ENCODE data around the gene SP6. TPM values are rescaled to one million over a fixed set of nuclear protein-coding genes. Genes with fewer than 3 reads are reported as not detected.

SP6 gene
- total RNA-seq, 1 experiment from 2014 or later = 3.3 TPM

DNA sequence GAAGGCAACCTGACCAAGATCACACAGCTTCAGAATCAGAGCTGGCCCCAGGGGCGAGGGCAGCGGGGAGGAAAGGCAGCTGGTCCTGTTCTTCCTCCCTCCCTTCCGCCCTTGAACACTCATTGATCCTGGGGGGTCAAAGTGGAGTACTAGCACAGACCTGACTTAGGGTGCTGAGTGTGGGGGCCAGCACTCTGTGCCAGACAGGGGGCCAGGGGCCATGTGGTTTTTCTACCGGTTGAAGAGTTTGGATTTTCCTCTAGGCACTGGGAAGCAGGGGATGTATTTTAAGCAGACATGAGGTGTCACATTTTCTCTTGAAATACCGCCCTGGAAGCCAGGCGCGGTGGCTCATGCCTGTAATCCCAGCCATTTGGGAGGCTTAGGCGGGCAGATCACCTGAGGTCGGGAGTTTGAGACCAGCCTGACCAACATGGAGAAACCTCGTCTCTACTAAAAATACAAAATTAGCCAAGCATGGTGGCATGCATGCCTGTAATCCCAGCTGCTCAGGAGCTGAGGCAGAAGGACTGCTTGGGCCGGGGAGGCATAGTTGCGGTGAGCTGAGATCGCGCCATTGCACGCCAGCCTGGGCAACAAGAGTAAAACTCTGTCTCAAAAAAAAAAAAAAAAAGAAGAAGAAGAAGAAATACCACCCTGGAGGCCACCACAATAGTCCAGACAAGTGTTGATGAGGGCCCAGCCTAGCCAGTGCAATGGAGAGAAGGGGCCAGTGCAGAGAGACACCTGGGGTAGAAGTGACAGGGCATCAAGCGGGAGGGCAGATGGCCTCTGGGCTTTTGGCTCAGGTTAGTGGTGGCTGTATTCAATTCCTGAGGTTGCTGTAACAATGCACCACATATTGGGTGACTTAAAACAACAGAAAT lies 44.7 kb downstream of the SP6 start:
- Mint-ChIP-seq H3K4me3 (no peak overlapping the region), H3K27ac (no peak overlapping the region), H3K4me1 (peaks cover 6% of the 10 kb centered on the region), H3K9me3 (no peaks in the 10 kb centered on the region), H3K36me3 (no peaks in the 10 kb centered on the region), H3K27me3 (ENCODE audit: low read depth) (peaks cover 2% of the 10 kb centered on the region; the same call in 1 of the 2 replicates)
- ATAC-seq (no peak), DNase-seq (ENCODE audit: low spot score) (no peak)
- no peak for TF ChIP-seq KAT7 (CRISPR knock-in tag; IDR thresholded peaks at IDR 0.05; ENCODE audit: borderline replicate concordance)
- TF ChIP-seq, protein P1, sequence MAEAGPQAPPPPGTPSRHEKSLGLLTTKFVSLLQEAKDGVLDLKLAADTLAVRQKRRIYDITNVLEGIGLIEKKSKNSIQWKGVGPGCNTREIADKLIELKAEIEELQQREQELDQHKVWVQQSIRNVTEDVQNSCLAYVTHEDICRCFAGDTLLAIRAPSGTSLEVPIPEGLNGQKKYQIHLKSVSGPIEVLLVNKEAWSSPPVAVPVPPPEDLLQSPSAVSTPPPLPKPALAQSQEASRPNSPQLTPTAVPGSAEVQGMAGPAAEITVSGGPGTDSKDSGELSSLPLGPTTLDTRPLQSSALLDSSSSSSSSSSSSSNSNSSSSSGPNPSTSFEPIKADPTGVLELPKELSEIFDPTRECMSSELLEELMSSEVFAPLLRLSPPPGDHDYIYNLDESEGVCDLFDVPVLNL (CRISPR knock-in tag; IDR thresholded peaks at IDR 0.05; ENCODE audit: borderline replicate concordance, low read depth) = no peak
- TF ChIP-seq, protein P2, sequence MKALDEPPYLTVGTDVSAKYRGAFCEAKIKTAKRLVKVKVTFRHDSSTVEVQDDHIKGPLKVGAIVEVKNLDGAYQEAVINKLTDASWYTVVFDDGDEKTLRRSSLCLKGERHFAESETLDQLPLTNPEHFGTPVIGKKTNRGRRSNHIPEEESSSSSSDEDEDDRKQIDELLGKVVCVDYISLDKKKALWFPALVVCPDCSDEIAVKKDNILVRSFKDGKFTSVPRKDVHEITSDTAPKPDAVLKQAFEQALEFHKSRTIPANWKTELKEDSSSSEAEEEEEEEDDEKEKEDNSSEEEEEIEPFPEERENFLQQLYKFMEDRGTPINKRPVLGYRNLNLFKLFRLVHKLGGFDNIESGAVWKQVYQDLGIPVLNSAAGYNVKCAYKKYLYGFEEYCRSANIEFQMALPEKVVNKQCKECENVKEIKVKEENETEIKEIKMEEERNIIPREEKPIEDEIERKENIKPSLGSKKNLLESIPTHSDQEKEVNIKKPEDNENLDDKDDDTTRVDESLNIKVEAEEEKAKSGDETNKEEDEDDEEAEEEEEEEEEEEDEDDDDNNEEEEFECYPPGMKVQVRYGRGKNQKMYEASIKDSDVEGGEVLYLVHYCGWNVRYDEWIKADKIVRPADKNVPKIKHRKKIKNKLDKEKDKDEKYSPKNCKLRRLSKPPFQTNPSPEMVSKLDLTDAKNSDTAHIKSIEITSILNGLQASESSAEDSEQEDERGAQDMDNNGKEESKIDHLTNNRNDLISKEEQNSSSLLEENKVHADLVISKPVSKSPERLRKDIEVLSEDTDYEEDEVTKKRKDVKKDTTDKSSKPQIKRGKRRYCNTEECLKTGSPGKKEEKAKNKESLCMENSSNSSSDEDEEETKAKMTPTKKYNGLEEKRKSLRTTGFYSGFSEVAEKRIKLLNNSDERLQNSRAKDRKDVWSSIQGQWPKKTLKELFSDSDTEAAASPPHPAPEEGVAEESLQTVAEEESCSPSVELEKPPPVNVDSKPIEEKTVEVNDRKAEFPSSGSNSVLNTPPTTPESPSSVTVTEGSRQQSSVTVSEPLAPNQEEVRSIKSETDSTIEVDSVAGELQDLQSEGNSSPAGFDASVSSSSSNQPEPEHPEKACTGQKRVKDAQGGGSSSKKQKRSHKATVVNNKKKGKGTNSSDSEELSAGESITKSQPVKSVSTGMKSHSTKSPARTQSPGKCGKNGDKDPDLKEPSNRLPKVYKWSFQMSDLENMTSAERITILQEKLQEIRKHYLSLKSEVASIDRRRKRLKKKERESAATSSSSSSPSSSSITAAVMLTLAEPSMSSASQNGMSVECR (CRISPR knock-in tag; IDR thresholded peaks at IDR 0.05; ENCODE audit: borderline replicate concordance) = no peak
- CTCF ChIA-PET = no interaction called here
- POLR2A ChIA-PET = no interaction called here

DNA sequence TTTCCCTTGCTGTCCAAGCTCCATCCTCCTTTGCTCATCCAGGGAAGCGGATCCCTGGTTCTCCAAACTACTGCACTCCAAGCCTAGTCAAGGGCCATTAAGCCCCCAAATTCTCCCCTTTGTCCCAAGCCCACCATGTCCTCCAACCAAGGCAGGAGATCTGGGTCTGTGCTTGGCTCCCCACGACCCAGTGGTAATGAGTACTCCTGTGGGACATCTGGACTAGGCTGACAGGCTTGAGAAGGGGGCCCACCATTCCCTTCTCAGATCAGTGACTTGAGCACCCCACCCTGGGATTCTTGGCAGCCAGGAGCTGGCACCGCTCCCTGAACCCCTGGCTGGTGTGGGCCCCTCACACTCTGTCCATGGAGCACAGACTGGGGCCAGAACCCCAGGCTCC lies 46.5 kb downstream of the SP6 start:
- H3K9me3 Mint-ChIP-seq = no peaks in the 10 kb centered on the region
- POLR2A ChIA-PET = interaction anchor here (0.5 kb wide), 1 partner anchor 54 kb away, joined by 3 read pairs; no protein-coding TSS in a partner anchor
- H3K4me3 Mint-ChIP-seq = no peak overlapping the region
- no peaks in the 10 kb centered on the region for H3K36me3 Mint-ChIP-seq
- DNase-seq (ENCODE audit: low spot score) (no peak), ATAC-seq (no peak)
- no peak for TF ChIP-seq ZBTB21 (CRISPR knock-in tag; IDR thresholded peaks at IDR 0.05; ENCODE audit: borderline replicate concordance)
- no peak for TF ChIP-seq SMAD4 (CRISPR knock-in tag; IDR thresholded peaks at IDR 0.05)
- TF ChIP-seq KAT7 (CRISPR knock-in tag; IDR thresholded peaks at IDR 0.05; ENCODE audit: borderline replicate concordance) = no peak
- TF ChIP-seq, protein P3, sequence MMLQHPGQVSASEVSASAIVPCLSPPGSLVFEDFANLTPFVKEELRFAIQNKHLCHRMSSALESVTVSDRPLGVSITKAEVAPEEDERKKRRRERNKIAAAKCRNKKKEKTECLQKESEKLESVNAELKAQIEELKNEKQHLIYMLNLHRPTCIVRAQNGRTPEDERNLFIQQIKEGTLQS (CRISPR knock-in tag; conservative IDR thresholded peaks at IDR 0.05) = no peak
- TF ChIP-seq FOXJ3 (CRISPR knock-in tag; IDR thresholded peaks at IDR 0.05; ENCODE audit: borderline replicate concordance) = no peak
- TF ChIP-seq, protein P4, sequence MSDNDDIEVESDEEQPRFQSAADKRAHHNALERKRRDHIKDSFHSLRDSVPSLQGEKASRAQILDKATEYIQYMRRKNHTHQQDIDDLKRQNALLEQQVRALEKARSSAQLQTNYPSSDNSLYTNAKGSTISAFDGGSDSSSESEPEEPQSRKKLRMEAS (CRISPR knock-in tag; IDR thresholded peaks at IDR 0.05) = no peak
- TF ChIP-seq SMAD3 (CRISPR knock-in tag; IDR thresholded peaks at IDR 0.05; ENCODE audit: borderline replicate concordance) = no peak
- no peak for TF ChIP-seq EMX1 (CRISPR knock-in tag; IDR thresholded peaks at IDR 0.05)
- TF ChIP-seq, protein P1 (CRISPR knock-in tag; IDR thresholded peaks at IDR 0.05; ENCODE audit: borderline replicate concordance, low read depth) = no peak
- no peak for TF ChIP-seq ATF1 (CRISPR knock-in tag; IDR thresholded peaks at IDR 0.05)
- TF ChIP-seq, protein P5, sequence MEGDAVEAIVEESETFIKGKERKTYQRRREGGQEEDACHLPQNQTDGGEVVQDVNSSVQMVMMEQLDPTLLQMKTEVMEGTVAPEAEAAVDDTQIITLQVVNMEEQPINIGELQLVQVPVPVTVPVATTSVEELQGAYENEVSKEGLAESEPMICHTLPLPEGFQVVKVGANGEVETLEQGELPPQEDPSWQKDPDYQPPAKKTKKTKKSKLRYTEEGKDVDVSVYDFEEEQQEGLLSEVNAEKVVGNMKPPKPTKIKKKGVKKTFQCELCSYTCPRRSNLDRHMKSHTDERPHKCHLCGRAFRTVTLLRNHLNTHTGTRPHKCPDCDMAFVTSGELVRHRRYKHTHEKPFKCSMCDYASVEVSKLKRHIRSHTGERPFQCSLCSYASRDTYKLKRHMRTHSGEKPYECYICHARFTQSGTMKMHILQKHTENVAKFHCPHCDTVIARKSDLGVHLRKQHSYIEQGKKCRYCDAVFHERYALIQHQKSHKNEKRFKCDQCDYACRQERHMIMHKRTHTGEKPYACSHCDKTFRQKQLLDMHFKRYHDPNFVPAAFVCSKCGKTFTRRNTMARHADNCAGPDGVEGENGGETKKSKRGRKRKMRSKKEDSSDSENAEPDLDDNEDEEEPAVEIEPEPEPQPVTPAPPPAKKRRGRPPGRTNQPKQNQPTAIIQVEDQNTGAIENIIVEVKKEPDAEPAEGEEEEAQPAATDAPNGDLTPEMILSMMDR (IDR thresholded peaks at IDR 0.05) = no peak
- no peak for TF ChIP-seq ZNF423 (CRISPR knock-in tag; IDR thresholded peaks at IDR 0.05)
- TF ChIP-seq ZNF138 (CRISPR knock-in tag; conservative IDR thresholded peaks at IDR 0.05) = no peak
- TF ChIP-seq, protein P6, sequence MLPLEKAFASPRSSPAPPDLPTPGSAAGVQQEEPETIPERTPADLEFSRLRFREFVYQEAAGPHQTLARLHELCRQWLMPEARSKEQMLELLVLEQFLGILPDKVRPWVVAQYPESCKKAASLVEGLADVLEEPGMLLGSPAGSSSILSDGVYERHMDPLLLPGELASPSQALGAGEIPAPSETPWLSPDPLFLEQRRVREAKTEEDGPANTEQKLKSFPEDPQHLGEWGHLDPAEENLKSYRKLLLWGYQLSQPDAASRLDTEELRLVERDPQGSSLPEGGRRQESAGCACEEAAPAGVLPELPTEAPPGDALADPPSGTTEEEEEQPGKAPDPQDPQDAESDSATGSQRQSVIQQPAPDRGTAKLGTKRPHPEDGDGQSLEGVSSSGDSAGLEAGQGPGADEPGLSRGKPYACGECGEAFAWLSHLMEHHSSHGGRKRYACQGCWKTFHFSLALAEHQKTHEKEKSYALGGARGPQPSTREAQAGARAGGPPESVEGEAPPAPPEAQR (CRISPR knock-in tag; IDR thresholded peaks at IDR 0.05) = no peak
- no peak for TF ChIP-seq GRHL2 (CRISPR knock-in tag; IDR thresholded peaks at IDR 0.05; ENCODE audit: insufficient replicate concordance, severe bottlenecking)
- TF ChIP-seq TP53 (CRISPR knock-in tag; IDR thresholded peaks at IDR 0.05) = no peak
- H3K4me1 Mint-ChIP-seq = no peaks in the 10 kb centered on the region
- CTCF ChIA-PET = interaction anchor here (1.1 to 1.3 kb wide), 2 partner anchors 14 to 43 kb away, joined by 3 read pairs; no protein-coding TSS in a partner anchor
- peaks cover 2% of the 10 kb centered on the region; the same call in 1 of the 2 replicates for H3K27me3 Mint-ChIP-seq (ENCODE audit: low read depth)
- H3K27ac Mint-ChIP-seq = no peak overlapping the region

Measured in WTC11 (cell line).